ENCODE data around the gene CHRND. TPM values are rescaled to one million over a fixed set of nuclear protein-coding genes. Genes with fewer than 3 reads are reported as not detected.
A peak's percentile ranks its signal among the peaks of the same experiment; 100 is the strongest.
"Not testable (repeated sequence)": the region's sequence is repeated elsewhere in the genome, so short reads cannot be mapped to it uniquely, and the experiment has no call there.

Gene CHRND
- total and polyA plus RNA-seq, 9 donors = 83.7 to 163 (median 138) TPM

GRCh38 chr2:232550354-232551249 lies 24.6 kb downstream of the CHRND start, which contains the start of the genes EIF4E2 and TIGD1:
EIF4E2 (plus strand) TSS chr2:232550689; CDS start chr2:232550725, 36 bp downstream.
TIGD1 (minus strand) TSS chr2:232550557; CDS start chr2:232549882, 675 bp downstream.
- Histone ChIP-seq H3K4me1 (ENCODE audit: control insufficient read depth, insufficient read depth, low read length) (peaks cover 10% of the 10 kb centered on the region), H3K27me3 (ENCODE audit: control insufficient read depth, insufficient read depth, low read length) (no peaks in the 10 kb centered on the region), H3K27ac (ENCODE audit: low read length) (peak within 1 kb of the TSS; percentile 98), H3K9me3 (replicated peaks; ENCODE audit: control insufficient read depth, low read depth, low read length) (peaks cover 8% of the 10 kb centered on the region), H3K4me3 (ENCODE audit: low read length) (peak within 1 kb of the TSS; percentile 92), H3K36me3 (ENCODE audit: control insufficient read depth, insufficient read depth, low read length) (peaks cover 38% of the 10 kb centered on the region)
- under 1% methylated on average over 55 of the region's 81 CpGs for WGBS (ENCODE audit: insufficient coverage)
- DNase-seq = peak; percentile 98

GRCh38 chr2:232551250-232551638 lies 25.3 kb downstream of the CHRND start:
- H3K36me3 ChIP-seq (ENCODE audit: control insufficient read depth, insufficient read depth, low read length) = peaks cover 36% of the 10 kb centered on the region
- H3K9me3 ChIP-seq (replicated peaks; ENCODE audit: control insufficient read depth, low read depth, low read length) = peaks cover 8% of the 10 kb centered on the region
- no peaks in the 10 kb centered on the region for H3K27me3 ChIP-seq (ENCODE audit: control insufficient read depth, insufficient read depth, low read length)
- no CpG with 5 or more reads among the region's 7 CpGs for WGBS (ENCODE audit: insufficient coverage)
- peak overlapping the region; percentile 98 for H3K27ac ChIP-seq (ENCODE audit: low read length)
- DNase-seq = no peak
- peak overlapping the region; percentile 92 for H3K4me3 ChIP-seq (ENCODE audit: low read length)
- H3K4me1 ChIP-seq (ENCODE audit: control insufficient read depth, insufficient read depth, low read length) = peaks cover 10% of the 10 kb centered on the region

GRCh38 chr2:232551776-232552175 lies 25.8 kb downstream of the CHRND start:
- Histone ChIP-seq H3K27ac (ENCODE audit: low read length) (peak overlapping the region; percentile 98), H3K9me3 (replicated peaks; ENCODE audit: control insufficient read depth, low read depth, low read length) (peaks cover 8% of the 10 kb centered on the region), H3K4me1 (ENCODE audit: control insufficient read depth, insufficient read depth, low read length) (peaks cover 10% of the 10 kb centered on the region), H3K27me3 (ENCODE audit: control insufficient read depth, insufficient read depth, low read length) (no peaks in the 10 kb centered on the region), H3K4me3 (ENCODE audit: low read length) (peak overlapping the region; percentile 92), H3K36me3 (ENCODE audit: control insufficient read depth, insufficient read depth, low read length) (peaks cover 35% of the 10 kb centered on the region)
- DNase-seq = no peak
- WGBS (ENCODE audit: insufficient coverage) = 86% methylated on average over 4 of the region's 4 CpGs

GRCh38 chr2:232556426-232556825 lies 30.5 kb downstream of the CHRND start:
- H3K4me3 ChIP-seq (ENCODE audit: low read length) = no peak overlapping the region
- WGBS (ENCODE audit: insufficient coverage) = 78% methylated on average over 3 of the region's 3 CpGs
- peaks cover 5% of the 10 kb centered on the region for H3K4me1 ChIP-seq (ENCODE audit: control insufficient read depth, insufficient read depth, low read length)
- no peak for DNase-seq
- H3K27ac ChIP-seq (ENCODE audit: low read length) = no peak overlapping the region
- no peaks in the 10 kb centered on the region for H3K27me3 ChIP-seq (ENCODE audit: control insufficient read depth, insufficient read depth, low read length)
- peaks cover 36% of the 10 kb centered on the region for H3K36me3 ChIP-seq (ENCODE audit: control insufficient read depth, insufficient read depth, low read length)
- H3K9me3 ChIP-seq (replicated peaks; ENCODE audit: control insufficient read depth, low read depth, low read length) = no peaks in the 10 kb centered on the region

- Histone ChIP-seq H3K4me3 (ENCODE audit: low read length) (no peak overlapping the region), H3K36me3 (ENCODE audit: control insufficient read depth, insufficient read depth, low read length) (peaks cover 48% of the 10 kb centered on the region), H3K4me1 (ENCODE audit: control insufficient read depth, insufficient read depth, low read length) (no peaks in the 10 kb centered on the region), H3K9me3 (replicated peaks; ENCODE audit: control insufficient read depth, low read depth, low read length) (no peaks in the 10 kb centered on the region), H3K27me3 (ENCODE audit: control insufficient read depth, insufficient read depth, low read length) (no peaks in the 10 kb centered on the region), H3K27ac (ENCODE audit: low read length) (no peak overlapping the region)
- no peak for DNase-seq
- WGBS (ENCODE audit: insufficient coverage) = 86% methylated on average over 3 of the region's 8 CpGs
Observed at GRCh38 chr2:232562515-232563151, 36.7 kb downstream of the CHRND start.

- Histone ChIP-seq H3K9me3 (replicated peaks; ENCODE audit: control insufficient read depth, low read depth, low read length) (no peaks in the 10 kb centered on the region), H3K27me3 (ENCODE audit: control insufficient read depth, insufficient read depth, low read length) (no peaks in the 10 kb centered on the region), H3K4me3 (ENCODE audit: low read length) (no peak overlapping the region), H3K27ac (ENCODE audit: low read length) (no peak overlapping the region), H3K4me1 (ENCODE audit: control insufficient read depth, insufficient read depth, low read length) (no peaks in the 10 kb centered on the region), H3K36me3 (ENCODE audit: control insufficient read depth, insufficient read depth, low read length) (peaks cover 55% of the 10 kb centered on the region)
- DNase-seq = no peak
- WGBS (ENCODE audit: insufficient coverage) = 100% methylated on average over 1 of the region's 3 CpGs
Observed at GRCh38 chr2:232563580-232563979, 37.6 kb downstream of the CHRND start.

GRCh38 chr2:232567721-232568120 lies 41.8 kb downstream of the CHRND start:
- Histone ChIP-seq H3K27me3 (ENCODE audit: control insufficient read depth, insufficient read depth, low read length) (no peaks in the 10 kb centered on the region), H3K4me1 (ENCODE audit: control insufficient read depth, insufficient read depth, low read length) (peaks cover 8% of the 10 kb centered on the region), H3K27ac (ENCODE audit: low read length) (no peak overlapping the region), H3K9me3 (replicated peaks; ENCODE audit: control insufficient read depth, low read depth, low read length) (no peaks in the 10 kb centered on the region), H3K36me3 (ENCODE audit: control insufficient read depth, insufficient read depth, low read length) (peaks cover 71% of the 10 kb centered on the region), H3K4me3 (ENCODE audit: low read length) (no peak overlapping the region)
- DNase-seq = no peak

GRCh38 chr2:232568161-232568560 lies 42.2 kb downstream of the CHRND start:
- Histone ChIP-seq H3K27me3 (ENCODE audit: control insufficient read depth, insufficient read depth, low read length) (no peaks in the 10 kb centered on the region), H3K9me3 (replicated peaks; ENCODE audit: control insufficient read depth, low read depth, low read length) (no peaks in the 10 kb centered on the region), H3K4me1 (ENCODE audit: control insufficient read depth, insufficient read depth, low read length) (peaks cover 8% of the 10 kb centered on the region), H3K4me3 (ENCODE audit: low read length) (no peak overlapping the region), H3K36me3 (ENCODE audit: control insufficient read depth, insufficient read depth, low read length) (peaks cover 70% of the 10 kb centered on the region), H3K27ac (ENCODE audit: low read length) (no peak overlapping the region)
- no peak for DNase-seq
- WGBS (ENCODE audit: insufficient coverage) = no CpG with 5 or more reads among the region's 5 CpGs

- WGBS (ENCODE audit: insufficient coverage) = 91% methylated on average over 6 of the region's 9 CpGs
- Histone ChIP-seq H3K9me3 (replicated peaks; ENCODE audit: control insufficient read depth, low read depth, low read length) (no peaks in the 10 kb centered on the region), H3K4me3 (ENCODE audit: low read length) (no peak overlapping the region), H3K4me1 (ENCODE audit: control insufficient read depth, insufficient read depth, low read length) (peaks cover 16% of the 10 kb centered on the region), H3K27me3 (ENCODE audit: control insufficient read depth, insufficient read depth, low read length) (no peaks in the 10 kb centered on the region), H3K36me3 (ENCODE audit: control insufficient read depth, insufficient read depth, low read length) (peaks cover 67% of the 10 kb centered on the region), H3K27ac (ENCODE audit: low read length) (no peak overlapping the region)
- DNase-seq = no peak
Observed at GRCh38 chr2:232569541-232569940, 43.6 kb downstream of the CHRND start.

- H3K27ac ChIP-seq (ENCODE audit: low read length); DNase-seq; H3K9me3 ChIP-seq (replicated peaks; ENCODE audit: control insufficient read depth, low read depth, low read length); H3K27me3 ChIP-seq (ENCODE audit: control insufficient read depth, insufficient read depth, low read length); H3K4me3 ChIP-seq (ENCODE audit: low read length): not testable (repeated sequence)
- Histone ChIP-seq H3K4me1 (ENCODE audit: control insufficient read depth, insufficient read depth, low read length) (peaks cover 23% of the 10 kb centered on the region), H3K36me3 (ENCODE audit: control insufficient read depth, insufficient read depth, low read length) (peaks cover 62% of the 10 kb centered on the region)
- WGBS (ENCODE audit: insufficient coverage) = 90% methylated on average over 2 of the region's 6 CpGs
Observed at GRCh38 chr2:232570481-232570880, 44.5 kb downstream of the CHRND start.
